Right lung (tissue), 5 donors: ENCODE measurements around the gene RASAL2. TPM values are rescaled to one million over a fixed set of nuclear protein-coding genes. Genes with fewer than 3 reads are reported as not detected.
"Not testable (repeated sequence)": the region's sequence is repeated elsewhere in the genome, so short reads cannot be mapped to it uniquely, and the experiment has no call there.

Experiments
- DNase-seq, 2 donors: peaks; one replicate each; pipeline ENCODE4 v3.0.0-alpha.2; 2013
- polyA plus RNA-seq, 5 donors: library from polyadenylated mRNA; unstranded; fragments of 120-200 nt; gene quantifications; one replicate each; pipeline versions ENCODE4 v1.2.1 to v1.2.3, GENCODE V29; 2013; ENCODE audit warnings: inconsistent platforms in 1 of 5, low replicate concordance in 1 of 5; ENCODE audit not compliant: insufficient read length in 5 of 5, insufficient read depth in 1 of 5

Gene RASAL2
- polyA plus RNA-seq, 5 donors: 17.2 to 34.3 (median 32.0) TPM

DNA sequence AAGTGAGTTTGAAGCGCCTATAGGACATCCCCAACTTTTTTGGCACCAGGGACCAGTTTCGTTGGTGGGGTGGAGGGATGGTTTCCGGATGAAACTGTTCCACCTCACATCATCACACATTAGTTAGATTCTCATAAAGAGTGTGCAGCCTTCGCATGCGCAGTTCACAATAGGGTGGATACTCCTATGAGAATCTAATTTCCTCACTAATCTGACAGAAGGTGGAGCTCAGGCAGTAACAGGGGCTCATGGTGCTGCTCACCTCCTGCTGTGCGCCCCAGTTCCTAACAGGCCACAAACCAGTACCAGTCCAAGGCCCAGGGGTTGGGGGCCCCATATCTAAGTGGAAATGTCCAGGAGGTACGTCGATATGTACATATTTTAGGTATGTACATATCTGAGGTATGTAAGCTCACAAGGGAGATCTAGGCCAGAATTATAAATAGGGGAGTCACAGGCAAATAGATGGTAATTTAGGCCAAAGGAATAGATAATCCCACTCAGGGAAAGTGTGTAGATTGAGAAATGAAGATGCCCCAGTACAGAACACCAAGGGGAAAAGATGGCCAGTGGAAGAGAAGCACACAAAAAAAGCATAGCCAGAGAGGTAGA, 27.5 kb upstream of the RASAL2 start:
- no peak for DNase-seq

DNA sequence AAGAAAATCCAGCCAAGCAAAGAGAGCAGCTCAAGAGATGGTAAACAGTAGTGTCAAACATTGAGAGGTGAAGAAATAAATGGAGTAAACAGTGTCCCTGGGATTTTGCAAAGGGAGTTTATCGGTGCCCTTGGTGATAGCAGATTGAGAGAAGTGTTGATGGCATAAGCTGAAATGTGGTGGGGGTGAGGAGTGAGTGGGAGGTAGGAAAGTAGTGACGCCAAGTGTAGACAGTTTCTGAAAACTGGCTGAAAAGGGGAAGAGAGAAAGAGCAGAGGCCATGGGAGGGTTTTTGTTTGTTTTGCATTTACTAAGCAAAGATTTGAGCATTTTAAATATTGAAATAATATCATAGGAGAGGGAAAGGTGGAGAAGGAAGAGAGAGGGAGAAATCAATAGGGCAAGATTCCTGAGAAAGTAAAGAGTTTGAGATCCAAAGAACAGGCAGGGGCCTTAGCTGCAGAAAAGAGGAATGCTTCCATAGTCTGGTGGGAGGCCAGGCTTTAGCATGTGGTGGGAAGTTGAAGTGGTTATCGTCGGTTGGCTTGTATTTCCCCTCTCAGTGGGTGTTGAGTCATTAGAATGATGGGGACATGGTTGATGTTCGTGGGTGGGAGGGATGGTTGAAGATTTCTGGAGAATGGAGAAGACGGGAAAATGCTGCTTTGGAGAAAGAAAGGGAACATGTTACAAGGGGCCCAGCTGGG, 26.8 kb upstream of the RASAL2 start:
- no peak for DNase-seq

DNA sequence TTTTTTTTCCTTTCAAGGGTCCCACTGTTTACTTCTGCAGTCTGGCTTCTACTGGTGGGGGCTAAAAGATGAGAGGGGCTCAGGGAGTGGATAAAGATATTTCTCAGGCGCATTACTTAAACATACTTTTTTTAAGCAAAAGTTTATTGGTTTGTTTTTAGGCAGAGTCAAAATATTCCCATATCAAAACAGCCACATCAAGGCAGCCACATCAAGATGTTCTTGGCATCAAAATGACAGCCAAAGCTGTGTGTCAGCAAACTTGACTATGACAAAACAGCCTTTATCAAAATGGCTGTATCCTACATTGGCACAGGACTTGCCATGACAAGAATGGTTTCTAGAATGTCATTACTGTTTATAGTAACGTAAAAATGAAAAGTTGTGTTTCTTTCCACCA, 22.1 kb upstream of the RASAL2 start:
- DNase-seq: no peak

DNA sequence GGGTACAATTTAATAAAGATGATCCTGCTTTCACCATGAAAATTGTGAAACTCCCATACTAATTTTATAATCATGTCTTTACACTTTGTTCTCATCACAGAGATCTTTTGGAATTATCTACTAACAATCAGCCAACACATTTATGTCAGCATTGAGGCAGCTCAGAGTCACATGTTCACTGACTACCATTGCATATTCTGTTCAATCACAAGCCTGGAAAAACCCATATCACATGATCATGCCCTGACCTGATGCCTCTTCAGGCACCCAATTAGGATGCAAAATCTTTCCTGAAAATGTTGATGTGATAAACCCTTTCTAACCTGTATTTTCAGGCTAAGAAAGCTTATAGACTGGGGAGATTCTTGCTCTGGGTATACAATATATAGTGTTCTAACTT, 21.6 kb upstream of the RASAL2 start:
- no peak for DNase-seq

DNA sequence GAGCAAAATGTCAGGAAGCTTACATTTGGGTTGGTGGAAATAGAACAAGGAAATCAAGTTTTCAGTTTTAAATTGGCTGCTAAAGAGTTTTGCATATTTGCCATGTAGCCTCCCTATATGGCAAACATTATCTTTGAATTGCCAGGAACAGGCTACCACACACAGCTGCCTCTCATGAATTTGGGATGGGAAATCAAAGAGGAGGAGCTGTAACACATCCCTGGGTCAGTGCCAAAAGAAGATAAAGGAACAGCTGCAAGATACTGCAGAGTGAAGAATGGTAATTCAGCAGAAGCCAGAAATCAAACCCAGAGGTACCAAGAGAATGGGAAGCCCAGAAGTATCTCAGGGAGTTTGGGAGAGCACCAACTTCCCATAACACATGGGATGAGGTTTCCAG, 18.6 kb upstream of the RASAL2 start:
- DNase-seq: no peak

DNA sequence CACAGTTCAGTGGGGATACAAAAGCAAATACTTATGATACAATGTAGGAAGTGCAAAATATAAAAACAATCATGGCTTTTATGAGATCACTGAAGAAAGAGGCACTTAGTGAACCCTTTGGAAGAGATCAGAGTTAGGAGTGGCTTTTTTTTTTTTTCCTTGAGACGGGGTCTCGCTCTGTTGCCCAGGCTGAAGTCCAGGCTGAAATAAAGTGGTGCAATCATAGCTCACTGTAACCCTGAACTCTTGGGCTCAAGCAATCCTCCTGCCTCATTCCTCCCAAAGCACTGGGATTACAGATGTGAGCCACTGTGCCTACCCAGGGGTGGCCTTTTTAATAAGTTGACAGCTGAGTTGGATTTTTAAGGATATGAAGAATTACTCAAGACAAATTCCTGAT, 17.3 kb upstream of the RASAL2 start:
- no peak for DNase-seq

DNA sequence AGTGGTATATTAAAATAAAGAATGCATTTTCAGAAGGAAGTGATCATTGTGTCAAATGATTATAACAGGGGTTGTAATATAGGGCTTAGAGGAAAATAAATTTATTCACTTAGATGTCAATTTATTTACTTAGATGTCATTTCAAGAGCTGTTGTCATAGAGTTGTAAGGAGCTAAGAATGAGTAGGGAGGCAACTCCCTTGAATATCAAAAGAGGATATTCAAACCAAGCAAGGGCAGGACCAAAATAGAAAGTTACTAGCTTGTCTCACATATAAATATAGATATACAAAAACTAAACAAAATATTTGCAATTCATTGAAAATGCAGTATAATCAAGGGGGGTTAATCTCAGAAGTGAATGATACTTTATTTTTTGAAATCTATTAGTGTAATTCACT, 16.0 kb upstream of the RASAL2 start:
- no peak for DNase-seq

DNA sequence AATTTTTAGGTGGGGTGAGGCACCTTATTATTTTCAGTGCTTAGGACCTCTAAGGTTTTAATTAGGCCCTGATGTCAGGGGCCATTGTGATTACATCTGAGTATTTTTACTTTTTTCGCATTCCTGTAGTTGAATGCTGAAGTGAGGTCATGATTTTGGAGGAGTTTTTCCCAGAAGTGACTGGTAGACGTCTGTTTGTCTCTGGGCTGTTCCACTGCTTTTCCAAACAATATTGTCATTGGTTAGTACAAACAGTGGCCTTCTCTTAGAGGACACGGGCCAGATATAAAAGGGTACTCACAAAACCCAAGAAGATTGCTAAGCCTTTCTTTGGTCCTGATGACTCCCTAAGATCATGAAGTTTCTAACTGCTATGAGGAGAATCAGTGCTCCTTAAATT, 7.6 kb upstream of the RASAL2 start:
- no peak for DNase-seq

DNA sequence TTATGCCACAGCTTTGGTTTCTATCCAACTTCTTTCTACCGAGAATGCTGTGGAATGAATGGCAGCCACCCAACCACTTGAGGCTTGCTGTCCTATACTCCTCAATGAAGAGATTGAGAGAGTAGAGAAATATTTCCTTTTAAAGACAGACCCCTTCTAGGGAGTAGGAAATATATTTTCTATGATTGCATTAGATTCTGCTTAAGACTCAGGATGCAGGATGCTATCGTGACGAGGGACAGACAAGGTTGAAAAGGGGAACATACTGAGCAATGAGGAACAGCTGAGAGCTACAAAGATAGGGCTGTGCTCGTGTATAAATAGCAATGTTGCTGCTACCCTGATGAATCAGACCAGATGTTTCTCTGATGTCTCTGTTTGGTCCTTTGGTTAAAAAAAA, 7.1 kb upstream of the RASAL2 start:
- DNase-seq: no peak

DNA sequence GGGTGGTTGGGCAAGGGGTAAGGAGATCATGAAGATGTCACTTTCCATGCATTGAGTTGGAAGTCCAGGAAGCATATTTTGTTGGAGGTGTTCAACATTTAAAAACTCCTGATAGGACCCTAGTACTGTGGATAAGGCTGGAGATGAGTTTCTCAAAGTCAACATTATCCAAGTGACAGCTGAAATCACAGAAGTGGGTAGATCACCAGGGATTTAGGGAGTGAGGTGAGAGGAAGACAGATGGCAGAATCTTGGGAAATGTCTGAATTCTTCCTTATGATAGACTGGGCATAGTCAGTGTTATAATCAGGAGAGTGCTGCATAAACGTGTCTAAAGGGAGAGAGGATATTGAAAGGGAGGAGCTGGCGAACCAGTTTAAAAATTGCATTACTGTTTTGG, 5.3 kb upstream of the RASAL2 start:
- no peak for DNase-seq

DNA sequence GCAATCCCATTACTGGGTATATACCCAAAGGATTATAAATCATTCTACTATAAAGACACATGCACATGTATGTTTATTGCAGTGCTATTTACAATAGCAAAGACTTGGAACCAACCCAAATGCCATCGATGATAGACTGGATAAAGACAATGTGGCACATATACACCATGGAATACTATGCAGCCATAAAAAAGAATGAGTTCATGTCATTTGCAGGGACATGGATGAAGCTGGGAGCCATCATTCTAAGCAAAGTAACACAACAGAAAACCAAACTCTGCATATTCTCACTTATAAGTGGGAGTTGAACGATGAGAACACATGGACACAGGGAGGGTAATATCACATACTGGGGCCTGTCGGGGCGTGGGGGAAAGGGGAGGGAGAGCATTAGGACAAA, 2.5 kb upstream of the RASAL2 start:
- DNase-seq: not testable (repeated sequence)

DNA sequence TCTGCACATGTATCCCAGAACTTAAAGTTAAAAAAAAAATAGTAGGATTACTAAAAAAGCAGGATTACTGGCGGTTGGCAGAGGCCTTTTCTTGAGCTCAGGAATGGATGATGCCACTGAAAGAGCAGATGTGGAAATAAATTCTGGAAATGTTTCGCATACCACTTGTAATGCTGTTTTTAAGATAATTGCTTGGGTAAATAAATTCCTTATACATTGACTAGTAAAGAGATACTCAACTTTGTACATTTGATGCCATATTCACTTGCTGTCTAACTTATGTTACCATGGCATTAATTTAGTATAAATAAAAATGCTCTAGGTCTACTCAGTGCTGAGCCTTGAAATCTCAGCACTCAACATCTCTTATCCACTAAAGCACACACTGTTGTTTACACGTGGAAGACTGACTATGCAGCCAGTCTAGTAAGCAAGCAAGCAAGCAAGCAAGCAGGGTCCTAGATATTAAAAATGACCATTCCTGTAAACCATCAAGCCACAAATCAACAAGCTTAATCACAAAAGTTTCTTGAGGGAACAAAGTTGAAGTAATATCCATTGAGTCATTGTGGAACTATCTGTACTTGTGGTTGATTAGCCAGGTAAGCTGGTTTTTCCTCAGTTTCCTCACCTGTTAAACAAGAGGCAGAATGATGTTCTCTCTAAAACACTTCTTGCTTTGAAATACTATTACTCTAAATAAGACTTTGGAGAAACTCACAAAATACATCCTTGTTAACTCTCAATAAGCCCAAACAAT, 1.7 kb upstream of the RASAL2 start:
- no peak for DNase-seq

DNA sequence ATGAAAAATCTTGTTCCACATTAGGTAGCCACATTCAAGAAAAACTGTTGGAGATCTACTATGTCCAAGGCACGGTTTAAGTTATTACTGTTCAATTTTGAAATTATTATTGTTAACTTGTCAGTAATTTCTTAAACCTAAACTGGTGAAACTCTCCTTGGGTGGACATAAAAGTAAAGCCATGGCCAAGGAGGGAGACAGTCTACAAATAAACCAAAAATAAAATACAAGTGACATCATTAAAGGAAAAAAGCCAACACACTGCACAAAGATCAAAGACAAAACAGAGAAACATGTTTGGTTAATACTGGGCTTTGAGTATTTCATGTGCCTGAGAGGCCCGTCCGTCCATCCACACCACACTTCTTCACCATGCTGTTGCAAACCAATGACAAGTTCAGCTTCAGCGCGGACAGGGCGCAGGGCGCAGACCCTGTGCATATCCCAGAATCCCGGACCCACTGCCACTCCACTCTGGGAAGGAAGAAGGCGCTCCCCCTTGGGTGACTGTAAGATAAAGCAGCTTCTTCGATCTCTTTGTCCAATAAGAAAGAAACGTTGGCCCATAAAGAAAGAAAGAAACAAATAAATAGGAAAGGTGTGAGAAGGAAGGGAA, 918 bp upstream of the RASAL2 start:
- DNase-seq: no peak

DNA sequence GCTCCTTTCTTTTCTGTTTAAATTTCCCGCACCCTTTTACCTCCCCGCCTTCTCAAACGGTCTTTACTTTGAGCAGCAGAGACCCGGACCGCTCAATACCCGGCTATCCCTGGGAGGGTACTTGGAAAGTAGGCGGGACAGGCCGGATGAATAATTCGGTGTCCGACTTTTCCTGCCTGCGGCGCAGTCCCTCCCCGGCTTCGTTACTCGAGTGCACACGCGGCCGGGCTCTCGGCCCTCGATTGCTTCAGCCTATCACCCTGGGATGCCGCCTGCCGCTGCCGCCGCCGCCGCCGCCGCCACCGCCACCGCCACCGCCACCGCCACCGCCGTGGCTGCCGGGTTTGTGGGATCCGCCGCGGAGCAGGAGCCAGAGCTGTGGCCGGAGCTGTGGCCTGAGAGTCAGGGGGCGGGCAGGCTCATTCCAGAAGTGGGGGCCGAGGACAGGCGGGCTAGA, 382 bp upstream of the RASAL2 start:
- peak; percentile 94 for DNase-seq

DNA sequence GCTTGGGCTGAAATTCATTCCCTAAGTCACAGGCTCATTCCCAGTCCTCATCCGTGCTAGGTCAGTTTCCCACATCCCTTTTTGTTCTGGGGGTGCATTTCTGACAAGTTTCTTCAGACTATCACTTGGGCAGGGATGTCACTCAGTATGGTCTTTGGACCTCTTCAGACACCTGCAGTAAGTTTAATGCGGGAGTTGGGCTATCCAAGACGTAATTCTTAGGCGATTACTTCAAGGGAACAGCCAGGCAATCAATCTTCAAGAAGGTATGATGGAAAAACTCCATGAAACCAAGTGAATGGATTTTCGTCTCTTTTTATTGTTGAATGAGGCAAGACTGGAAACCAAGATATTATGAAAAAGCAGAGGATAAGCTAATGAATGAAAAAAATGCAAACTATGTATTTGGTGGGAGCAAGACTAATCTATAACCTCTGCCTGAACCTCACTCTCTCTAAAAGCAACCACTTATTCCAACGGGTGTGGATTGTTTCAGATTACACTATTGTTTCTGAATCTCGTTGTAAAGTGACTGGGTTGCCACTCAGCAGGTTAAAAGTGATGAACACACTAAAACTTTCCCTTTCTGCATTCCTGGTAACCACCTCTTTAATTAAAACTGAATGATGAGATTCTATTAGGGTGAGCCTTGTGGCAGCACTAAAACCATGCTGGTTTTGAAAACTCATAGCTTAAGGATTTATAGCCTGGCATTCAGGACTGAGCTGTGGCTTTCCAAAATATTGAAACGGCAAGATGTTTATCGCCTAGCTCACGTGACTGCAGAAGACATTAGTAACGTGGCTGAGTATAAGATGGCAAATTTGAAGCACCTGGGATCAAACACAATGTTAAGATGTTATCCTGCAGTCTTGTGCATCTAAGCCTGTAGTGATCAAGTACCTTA, 1.1 kb downstream of the RASAL2 start:
- no peak for DNase-seq

DNA sequence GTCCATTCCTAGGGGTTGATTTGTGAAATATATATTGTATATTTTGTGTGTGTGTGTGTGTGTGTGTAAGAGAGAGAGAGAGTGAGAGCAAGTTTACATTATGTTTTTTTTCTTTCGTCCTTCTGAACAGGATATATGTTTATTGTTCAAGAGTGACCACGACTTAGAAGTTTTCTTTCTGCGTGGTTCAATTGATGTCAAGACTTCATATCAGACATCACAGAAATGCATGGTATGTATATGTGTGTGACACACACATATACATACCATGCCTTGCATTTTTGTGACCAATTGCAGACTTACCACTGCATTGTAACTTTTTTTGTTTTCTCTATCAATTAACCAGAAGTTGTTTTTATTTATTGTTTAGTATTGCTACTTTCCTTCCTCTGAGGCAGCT, 2.5 kb downstream of the RASAL2 start:
- DNase-seq: no peak

DNA sequence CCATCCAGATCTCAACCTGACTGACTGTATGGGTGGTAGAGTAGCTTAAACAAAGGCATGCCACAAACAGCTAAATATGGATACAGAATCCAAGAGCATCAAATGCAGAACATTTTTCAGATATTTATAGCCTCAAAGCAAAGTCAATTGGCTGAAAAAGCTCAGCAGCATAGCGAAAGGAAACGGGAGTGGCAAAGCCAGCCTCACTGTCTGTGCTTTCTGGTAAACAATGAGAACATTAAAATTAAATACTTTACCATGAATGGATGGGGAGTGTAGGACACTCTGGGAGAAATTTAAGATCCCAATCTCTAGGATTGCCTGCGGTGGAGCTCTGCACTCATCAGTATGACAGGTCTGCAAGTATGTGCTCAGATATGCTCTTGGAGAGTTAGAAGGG, 4.4 kb downstream of the RASAL2 start:
- no peak for DNase-seq

DNA sequence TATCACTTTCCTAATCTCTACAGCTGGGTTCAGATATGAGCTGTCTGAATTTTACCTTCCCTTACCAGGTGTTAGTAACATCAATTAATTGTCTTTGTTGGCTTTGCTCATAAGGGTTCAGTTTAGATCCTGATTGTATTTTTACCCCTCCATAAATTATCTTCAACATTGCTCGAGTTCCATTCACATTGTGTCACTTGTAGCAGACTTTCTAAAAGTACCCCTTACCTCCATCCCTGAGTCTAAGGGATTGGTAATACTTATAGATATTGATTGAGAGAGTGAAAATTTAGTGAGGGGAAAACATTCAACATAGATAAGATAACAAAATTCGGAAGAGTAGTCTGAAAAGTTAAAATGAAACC, 7.3 kb downstream of the RASAL2 start:
- no peak for DNase-seq

DNA sequence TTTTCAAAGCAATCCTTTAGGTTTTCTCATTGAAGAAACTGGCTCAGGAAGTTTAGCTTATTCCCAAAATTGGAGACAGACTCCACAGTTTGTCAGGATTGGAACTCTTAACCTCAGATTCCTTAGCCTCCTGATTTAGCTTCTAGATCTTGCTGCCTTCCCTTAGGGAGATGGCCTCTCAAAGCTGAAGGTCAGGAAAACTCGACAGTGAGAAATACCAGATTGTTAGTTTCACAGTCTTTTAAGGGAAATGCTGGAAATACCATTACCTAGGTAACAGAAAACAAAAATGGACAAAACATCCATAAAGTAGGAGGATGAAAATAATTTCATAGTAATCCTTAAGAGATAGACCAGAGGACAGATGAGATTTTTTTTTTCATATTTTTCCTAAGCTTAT, 7.8 kb downstream of the RASAL2 start:
- no peak for DNase-seq

DNA sequence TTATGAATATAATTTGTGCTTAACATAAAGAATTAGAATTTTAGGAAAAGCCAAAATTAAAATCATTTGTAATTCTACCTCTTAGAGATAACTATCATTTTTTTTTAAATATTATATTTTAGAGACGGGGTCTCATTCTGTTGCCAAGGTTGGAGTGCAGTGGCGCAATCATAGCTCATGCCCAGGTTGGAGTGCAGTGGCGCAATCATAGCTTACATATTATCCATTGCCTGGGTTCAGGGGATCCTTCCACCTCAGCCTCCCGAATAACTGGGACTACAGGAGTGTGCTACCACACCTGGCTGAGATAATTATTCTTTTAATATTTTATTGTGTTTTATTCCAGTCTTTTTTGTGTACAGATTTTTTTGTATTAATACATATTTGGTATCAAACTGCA, 8.3 kb downstream of the RASAL2 start:
- DNase-seq: no peak

DNA sequence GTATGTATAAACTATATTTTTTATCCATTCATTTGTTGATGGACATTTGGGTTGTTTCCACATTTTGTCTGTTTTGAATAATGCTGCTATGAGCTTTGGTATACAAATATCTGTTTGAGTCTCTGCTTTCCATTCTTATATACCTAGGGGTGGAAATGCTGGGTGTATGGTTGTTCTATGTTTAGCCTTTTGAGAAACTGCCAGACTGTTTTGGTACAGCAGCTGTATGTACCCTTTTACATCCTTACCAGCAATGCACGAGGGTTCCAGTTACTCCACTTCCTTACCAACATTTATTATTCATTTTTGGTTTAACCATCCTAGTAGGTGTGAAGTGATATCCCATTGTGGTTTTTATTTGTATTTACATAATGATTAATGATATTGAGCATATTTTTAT, 13.9 kb downstream of the RASAL2 start:
- DNase-seq: no peak
